Large intestine (tissue), 3 donors: ENCODE measurements around the gene DAB1. TPM values are rescaled to one million over a fixed set of nuclear protein-coding genes. Genes with fewer than 3 reads are reported as not detected.

Source experiments
- DNase-seq, 2 donors: peaks; one replicate each; pipeline versions ENCODE4 v3.0.0 to v3.0.0-alpha.2; 2013
- H3K27ac ChIP-seq: one replicate; pipeline ENCODE4 v1.5.1; 2013; ENCODE audit warnings: low read length
- H3K27me3 ChIP-seq: 2 replicates; pipeline ENCODE4 v1.6.1; 2013; ENCODE audit warnings: low read length; ENCODE audit not compliant: control insufficient read depth, insufficient read depth
- H3K36me3 ChIP-seq: 2 replicates; pipeline ENCODE4 v1.6.1; 2013; ENCODE audit warnings: low read length; ENCODE audit not compliant: control insufficient read depth, insufficient read depth
- H3K4me1 ChIP-seq: one replicate; pipeline ENCODE4 v1.6.1; 2013; ENCODE audit warnings: low read length; ENCODE audit not compliant: control insufficient read depth, insufficient read depth
- H3K4me3 ChIP-seq: one replicate; pipeline ENCODE4 v1.5.1; 2013; ENCODE audit warnings: low read length
- H3K9me3 ChIP-seq: one replicate; pipeline ENCODE4 v1.6.1; 2013; ENCODE audit warnings: mild to moderate bottlenecking, low read depth, low read length, moderate library complexity; ENCODE audit not compliant: control insufficient read depth
- WGBS: methylation state at CpG from one replicate; pipeline ENCODE4 v1.1.5; 2013; ENCODE audit warnings: low lambda C conversion rate; ENCODE audit not compliant: insufficient coverage; 5-methylcytosine and 5-hydroxymethylcytosine counted together
- polyA plus RNA-seq: library from polyadenylated mRNA; unstranded; fragments of 120-200 nt; gene quantifications from one replicate; pipeline ENCODE4 v1.2.1, GENCODE V29; 2013

Gene DAB1
- polyA plus RNA-seq, 1 donor: 63.2 TPM

- Histone ChIP-seq H3K4me3 (no peak overlapping the region), H3K36me3 (no peaks in the 10 kb centered on the region), H3K9me3 (no peaks in the 10 kb centered on the region), H3K27me3 (no peaks in the 10 kb centered on the region), H3K27ac (peak overlapping the region; percentile 95), H3K4me1 (peaks cover 43% of the 10 kb centered on the region)
- WGBS: 0% methylated on average over 1 of the region's 5 CpGs
- peak; percentile 86 to 96 for DNase-seq
These were observed 112.9 kb downstream of the DAB1 start for GRCh38 chr1:57311006-57311405.

- peaks cover 3% of the 10 kb centered on the region for H3K36me3 ChIP-seq
- no peaks in the 10 kb centered on the region for H3K9me3 ChIP-seq
- H3K4me1 ChIP-seq: peaks cover 43% of the 10 kb centered on the region
- H3K27ac ChIP-seq: peak overlapping the region; percentile 95
- DNase-seq: peak; percentile 79 to 91
- H3K4me3 ChIP-seq: peak overlapping the region; percentile 42
- H3K27me3 ChIP-seq: no peaks in the 10 kb centered on the region
- WGBS: 20% methylated on average over 1 of the region's 2 CpGs
These were observed 114.2 kb downstream of the DAB1 start for GRCh38 chr1:57309630-57310029.

- 83% methylated on average over 2 of the region's 4 CpGs for WGBS
- peak overlapping the region; percentile 95 for H3K27ac ChIP-seq
- no peaks in the 10 kb centered on the region for H3K9me3 ChIP-seq
- peaks cover 3% of the 10 kb centered on the region for H3K36me3 ChIP-seq
- peak; percentile 68 to 80 for DNase-seq
- H3K4me1 ChIP-seq: peaks cover 31% of the 10 kb centered on the region
- no peaks in the 10 kb centered on the region for H3K27me3 ChIP-seq
- H3K4me3 ChIP-seq: peak overlapping the region; percentile 42
These were observed 116.3 kb downstream of the DAB1 start for GRCh38 chr1:57307392-57308170.

- WGBS: 100% methylated on average over 1 of the region's 3 CpGs
- no peaks in the 10 kb centered on the region for H3K9me3 ChIP-seq
- H3K27me3 ChIP-seq: no peaks in the 10 kb centered on the region
- no peak for DNase-seq
- no peak overlapping the region for H3K27ac ChIP-seq
- peaks cover 14% of the 10 kb centered on the region for H3K4me1 ChIP-seq
- H3K36me3 ChIP-seq: peaks cover 5% of the 10 kb centered on the region
- H3K4me3 ChIP-seq: no peak overlapping the region
These were observed 119.3 kb downstream of the DAB1 start for GRCh38 chr1:57304591-57304990.

GRCh38 chr1:57302812-57303596, 120.9 kb downstream of the DAB1 start:
- H3K4me1 ChIP-seq: peaks cover 12% of the 10 kb centered on the region
- no peak overlapping the region for H3K27ac ChIP-seq
- no peak overlapping the region for H3K4me3 ChIP-seq
- DNase-seq: no peak
- H3K9me3 ChIP-seq: no peaks in the 10 kb centered on the region
- 100% methylated on average over 1 of the region's 5 CpGs for WGBS
- peaks cover 5% of the 10 kb centered on the region for H3K36me3 ChIP-seq
- H3K27me3 ChIP-seq: no peaks in the 10 kb centered on the region

GRCh38 chr1:57300186-57300585, 123.7 kb downstream of the DAB1 start:
- no peak overlapping the region for H3K27ac ChIP-seq
- DNase-seq: no peak
- no peaks in the 10 kb centered on the region for H3K4me1 ChIP-seq
- H3K27me3 ChIP-seq: no peaks in the 10 kb centered on the region
- H3K4me3 ChIP-seq: no peak overlapping the region
- no peaks in the 10 kb centered on the region for H3K9me3 ChIP-seq
- WGBS: 83% methylated on average over 1 of the region's 2 CpGs
- H3K36me3 ChIP-seq: peaks cover 5% of the 10 kb centered on the region

- H3K4me3 ChIP-seq: no peak overlapping the region
- no peak overlapping the region for H3K27ac ChIP-seq
- 80% methylated on average over 2 of the region's 4 CpGs for WGBS
- H3K36me3 ChIP-seq: peaks cover 2% of the 10 kb centered on the region
- no peak for DNase-seq
- H3K27me3 ChIP-seq: no peaks in the 10 kb centered on the region
- no peaks in the 10 kb centered on the region for H3K9me3 ChIP-seq
- no peaks in the 10 kb centered on the region for H3K4me1 ChIP-seq
These were observed 127.1 kb downstream of the DAB1 start for GRCh38 chr1:57296726-57297250.

- Histone ChIP-seq H3K27me3 (no peaks in the 10 kb centered on the region), H3K27ac (no peak overlapping the region), H3K9me3 (no peaks in the 10 kb centered on the region), H3K4me3 (no peak overlapping the region), H3K36me3 (peaks cover under 1% of the 10 kb centered on the region), H3K4me1 (no peaks in the 10 kb centered on the region)
- no peak for DNase-seq
- WGBS: no CpG with 5 or more reads among the region's 1 CpG
These were observed 128.5 kb downstream of the DAB1 start for GRCh38 chr1:57295326-57295725.

GRCh38 chr1:57294177-57294576, 129.7 kb downstream of the DAB1 start:
- Histone ChIP-seq H3K9me3 (no peaks in the 10 kb centered on the region), H3K4me3 (no peak overlapping the region), H3K27me3 (no peaks in the 10 kb centered on the region), H3K4me1 (no peaks in the 10 kb centered on the region), H3K27ac (no peak overlapping the region), H3K36me3 (peaks cover 5% of the 10 kb centered on the region)
- DNase-seq: no peak

GRCh38 chr1:57293214-57293613, 130.6 kb downstream of the DAB1 start:
- DNase-seq: no peak
- Histone ChIP-seq H3K27me3 (no peaks in the 10 kb centered on the region), H3K27ac (no peak overlapping the region), H3K4me1 (no peaks in the 10 kb centered on the region), H3K9me3 (no peaks in the 10 kb centered on the region), H3K4me3 (no peak overlapping the region), H3K36me3 (peaks cover 7% of the 10 kb centered on the region)
- WGBS: no CpG with 5 or more reads among the region's 3 CpGs
